COLO668 (cell line): ENCODE results near the gene KATNAL1.

Source experiments
- DNase-seq: peaks from one replicate; lab custom pipeline; 2025; ENCODE audit not compliant: unreplicated experiment; lab: John Stamatoyannopoulos, UW

The KATNAL1 gene

DNA sequence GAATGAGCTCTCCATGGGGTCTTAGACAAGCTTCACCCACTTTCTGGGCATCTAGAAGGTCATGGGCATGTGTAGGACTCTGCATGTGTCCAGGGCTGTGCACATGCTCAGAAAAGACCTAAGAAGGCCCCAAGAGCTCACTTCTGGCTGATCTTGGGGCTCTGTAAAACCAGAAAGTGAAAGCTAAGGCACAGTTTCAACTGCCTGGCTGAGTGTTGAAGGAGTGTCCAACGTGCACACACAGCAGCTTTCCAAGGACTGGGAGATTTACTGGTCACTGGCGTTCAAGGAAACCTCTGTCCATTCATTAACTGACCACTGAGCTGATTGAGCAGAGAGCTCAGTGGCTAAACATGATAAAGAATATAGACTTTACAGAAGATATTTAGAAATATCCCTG lies 137.9 kb downstream of the KATNAL1 start:
- DNase-seq: no peak

DNA sequence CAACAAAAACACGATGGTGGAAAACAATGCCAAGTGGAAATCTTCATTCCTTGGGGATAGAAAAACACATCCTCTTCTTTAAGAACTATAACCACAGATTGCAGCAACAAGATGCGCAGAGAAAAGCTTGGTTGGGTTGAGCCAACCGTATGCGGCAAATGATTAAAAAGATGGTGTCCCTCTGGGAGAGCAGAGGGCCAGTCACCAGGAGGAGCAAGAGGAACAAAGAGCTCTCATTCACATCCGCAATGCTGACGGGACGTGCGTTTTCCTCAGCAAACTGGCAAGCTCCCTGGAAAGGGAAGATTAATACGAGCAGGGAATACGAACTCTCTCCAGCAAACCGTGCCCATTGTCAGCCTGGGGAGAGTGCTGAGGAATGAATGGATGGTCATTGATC lies 141.6 kb downstream of the KATNAL1 start:
- DNase-seq: no peak

DNA sequence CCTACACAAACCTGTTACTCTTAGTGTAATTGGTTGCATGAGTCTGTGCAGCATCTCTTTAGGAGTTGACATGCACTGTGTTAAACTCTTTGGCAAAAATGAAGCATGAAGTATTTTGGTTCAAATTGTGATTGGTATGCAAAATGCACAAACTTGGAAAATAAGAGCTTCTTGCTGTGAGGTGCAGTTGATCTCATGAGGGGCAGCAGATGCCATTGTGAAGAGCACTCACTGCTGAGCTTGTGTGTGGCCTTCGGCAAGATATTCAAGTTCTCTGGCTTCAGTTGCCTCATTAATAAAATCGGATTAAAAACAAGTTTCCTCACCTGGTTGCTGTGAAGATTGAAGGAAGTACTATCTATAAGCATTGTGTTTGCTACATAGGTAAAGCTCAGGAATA lies 142.3 kb downstream of the KATNAL1 start:
- DNase-seq: no peak

DNA sequence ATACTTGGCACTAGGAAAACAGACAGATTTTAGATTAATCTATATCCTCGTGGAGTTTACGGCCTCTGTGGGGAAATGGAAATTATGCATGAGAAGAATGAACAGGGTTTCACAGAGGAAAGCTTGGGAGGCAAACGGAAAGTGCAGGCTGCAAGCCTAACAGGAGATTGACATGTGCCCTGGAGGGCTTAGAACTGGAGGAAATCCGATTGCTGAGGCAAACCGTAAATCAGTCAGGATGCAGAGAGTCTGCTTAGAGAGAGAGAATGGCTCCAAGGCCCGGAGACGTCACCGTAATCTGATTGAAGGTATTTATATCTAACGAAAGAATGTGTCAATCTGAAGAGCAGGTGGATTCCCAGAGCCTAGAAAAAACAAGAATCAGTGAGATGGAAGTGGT lies 143.2 kb downstream of the KATNAL1 start:
- no peak for DNase-seq

DNA sequence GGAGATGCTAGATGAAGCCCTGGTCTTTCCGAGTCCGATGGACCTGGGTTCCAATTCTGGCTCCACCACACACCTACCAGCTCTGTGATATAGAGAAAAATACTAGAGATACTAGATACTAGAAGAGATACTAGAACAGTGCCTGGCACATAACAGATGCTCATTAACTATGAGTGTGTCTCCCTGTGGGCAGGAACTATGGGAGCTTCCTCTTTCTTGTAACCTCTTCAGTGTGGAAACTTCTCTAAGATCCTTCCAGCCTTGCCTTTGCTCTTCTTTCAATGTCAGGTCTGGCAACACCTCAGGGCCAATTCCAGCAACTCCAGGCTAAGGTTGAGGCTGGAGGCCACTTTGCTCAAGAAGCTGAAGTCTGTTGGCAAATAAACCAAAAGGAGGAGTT lies 143.9 kb downstream of the KATNAL1 start:
- no peak for DNase-seq

DNA sequence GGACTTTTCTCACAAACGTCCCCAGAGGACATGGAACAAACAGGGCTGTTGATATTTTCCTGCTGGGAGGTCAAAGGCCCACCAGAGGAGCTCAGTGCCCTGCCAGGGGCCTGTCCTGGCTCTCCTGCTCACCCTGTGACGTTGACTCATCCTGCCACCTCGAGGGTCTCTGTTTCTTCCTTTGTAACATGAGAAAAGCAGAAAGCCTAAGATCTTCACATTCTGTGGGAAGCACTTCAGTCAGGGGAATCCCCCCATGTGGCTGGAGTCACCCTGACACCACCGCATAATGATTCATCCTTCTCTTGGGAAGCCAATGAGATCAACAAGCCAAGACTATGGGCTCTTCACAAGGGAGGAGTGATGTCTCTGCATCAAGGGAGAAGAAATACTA lies 147.9 kb downstream of the KATNAL1 start:
- no peak for DNase-seq

DNA sequence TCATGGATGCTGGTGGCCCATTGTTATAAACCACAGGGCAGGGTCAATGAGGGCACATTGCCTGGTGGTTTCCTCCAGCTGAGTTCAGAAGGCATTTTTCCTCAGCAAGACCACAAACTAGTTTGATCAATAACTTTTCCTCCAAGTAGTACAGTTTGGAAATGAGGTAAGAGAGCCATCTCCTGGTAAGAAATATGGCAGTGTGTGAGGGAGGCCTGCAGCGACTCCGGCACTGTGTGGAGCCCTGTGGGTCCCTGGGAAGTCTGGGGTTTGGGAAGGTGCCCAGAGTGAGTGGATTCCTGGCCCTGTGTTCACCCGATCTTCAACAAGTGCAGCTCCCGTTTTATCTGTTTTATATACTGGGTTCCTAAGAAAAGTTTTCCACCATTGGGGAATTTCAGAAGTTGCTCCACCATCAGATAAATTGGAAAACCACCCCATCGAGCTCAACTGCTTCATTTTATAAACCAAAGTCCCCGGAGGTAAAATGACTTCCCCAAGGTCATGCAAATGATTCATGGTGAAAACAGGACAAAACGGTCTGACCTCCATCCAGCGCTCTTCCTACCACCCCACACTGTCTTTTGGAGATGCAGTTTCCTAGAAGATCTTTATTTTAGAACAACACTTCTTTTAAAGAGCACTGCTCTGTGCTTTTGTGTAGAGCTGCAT lies 148.4 kb downstream of the KATNAL1 start:
- no peak for DNase-seq

DNA sequence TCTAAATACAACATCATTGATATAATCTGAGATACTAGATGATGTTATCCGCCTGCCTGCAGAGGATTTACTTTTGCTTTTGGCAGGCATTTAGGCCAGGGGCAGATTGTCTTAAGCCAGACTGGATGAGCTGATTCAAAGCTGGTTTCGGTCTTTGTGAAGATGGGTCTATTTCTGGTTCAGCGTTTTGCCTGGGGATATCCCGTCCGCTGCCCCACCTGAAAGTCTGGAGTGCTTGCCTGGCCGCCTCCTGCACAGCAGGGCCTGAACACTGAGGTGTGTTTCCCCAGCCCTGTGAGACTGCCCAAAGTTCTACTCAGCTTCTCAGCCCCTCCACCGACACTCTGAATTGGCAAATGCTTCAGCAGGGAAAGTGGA lies 149.7 kb downstream of the KATNAL1 start:
- no peak for DNase-seq

DNA sequence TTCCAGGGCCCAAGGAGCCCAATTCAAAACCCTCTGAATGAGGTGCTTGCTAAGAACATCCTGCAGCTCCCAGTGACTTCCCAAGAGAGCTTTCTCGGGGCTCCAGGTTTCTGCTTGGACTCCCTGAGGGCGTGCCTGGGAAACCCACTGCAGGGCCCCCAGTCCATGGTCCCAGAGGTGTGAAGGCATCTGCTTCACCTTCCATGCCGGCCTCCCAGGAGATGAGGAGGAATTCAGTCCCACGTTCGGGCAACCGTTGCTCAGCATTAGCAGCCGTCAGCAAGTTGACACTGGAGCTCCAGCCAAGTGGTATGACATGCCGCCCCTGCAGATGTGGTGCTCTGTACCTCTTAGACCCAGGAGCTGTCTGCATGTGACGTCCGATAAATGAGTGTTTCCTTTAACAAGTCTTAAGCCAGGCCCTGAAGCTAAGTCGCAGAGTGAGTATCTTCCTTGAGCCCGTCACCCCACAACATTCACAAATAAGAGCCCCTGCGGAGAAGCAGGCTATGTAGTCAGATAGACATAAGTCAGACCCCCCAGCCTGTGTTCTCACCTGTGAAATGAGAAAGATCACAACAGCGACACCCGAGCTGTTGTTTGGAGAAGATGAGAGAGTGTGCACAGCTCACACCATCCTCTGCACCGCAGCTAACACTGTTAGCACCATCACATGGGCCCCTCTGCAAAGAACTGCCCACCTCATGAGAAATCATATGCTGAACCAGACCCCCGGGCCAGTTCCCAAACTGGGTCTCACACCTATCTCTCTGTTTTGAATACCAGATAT lies 150.3 kb downstream of the KATNAL1 start:
- no peak for DNase-seq

DNA sequence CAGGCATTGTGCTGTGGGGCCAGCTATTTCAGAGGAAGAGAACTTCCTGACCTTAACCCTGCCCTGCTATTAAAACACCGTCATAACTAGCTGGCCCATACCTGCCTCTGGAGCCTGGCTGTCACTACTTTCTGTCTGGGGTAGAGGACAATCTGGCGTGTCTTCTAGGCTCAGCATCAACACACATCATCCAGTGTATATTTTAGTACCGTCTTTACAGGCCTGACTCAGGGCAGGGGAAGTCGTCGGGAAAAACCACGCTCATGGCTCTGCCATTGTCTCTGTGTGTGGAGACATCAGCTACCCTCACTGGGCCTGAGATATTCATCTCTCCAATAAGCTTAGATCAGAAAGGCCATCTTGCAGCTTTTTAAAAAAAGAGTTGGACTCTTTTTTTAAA lies 151.1 kb downstream of the KATNAL1 start:
- no peak for DNase-seq

DNA sequence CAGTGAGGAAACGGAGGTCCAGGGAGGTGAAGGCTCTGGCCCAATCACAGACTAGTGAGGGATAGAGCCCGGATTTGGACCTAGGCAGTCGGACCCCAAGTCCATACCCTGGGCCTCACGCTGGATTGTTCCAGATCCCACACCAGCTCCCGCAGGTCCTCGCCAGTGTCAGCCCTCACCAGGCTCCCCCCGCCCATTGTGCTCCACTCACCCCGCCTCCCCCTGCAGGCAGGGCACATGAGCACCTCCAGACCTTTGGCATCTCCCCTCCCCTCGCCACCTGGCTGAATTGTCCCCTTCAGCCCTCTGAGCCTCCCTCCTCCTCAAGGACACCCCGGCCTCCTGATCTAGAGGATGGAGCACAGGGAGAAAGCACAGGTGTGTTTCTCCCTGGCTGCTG lies 152.4 kb downstream of the KATNAL1 start:
- no peak for DNase-seq

DNA sequence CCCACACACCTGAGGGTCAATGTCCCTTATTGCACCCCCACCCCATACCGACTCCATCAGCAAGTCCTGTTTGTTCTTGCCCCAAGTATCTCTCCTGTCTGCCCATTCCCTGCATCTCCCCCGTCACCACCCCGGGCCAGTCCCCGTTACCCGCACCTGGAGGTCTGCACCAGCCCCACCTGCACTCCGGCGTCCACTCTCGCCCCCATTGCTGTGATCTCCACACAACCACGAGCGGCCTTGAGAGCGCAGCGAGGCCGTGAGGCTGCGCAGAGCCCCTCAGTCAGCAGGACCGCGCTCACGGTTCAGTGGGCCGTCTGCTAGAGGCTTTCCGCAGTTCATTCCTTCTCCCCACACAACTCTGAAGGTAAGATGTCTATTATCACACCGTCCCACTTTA lies 152.8 kb downstream of the KATNAL1 start:
- no peak for DNase-seq

DNA sequence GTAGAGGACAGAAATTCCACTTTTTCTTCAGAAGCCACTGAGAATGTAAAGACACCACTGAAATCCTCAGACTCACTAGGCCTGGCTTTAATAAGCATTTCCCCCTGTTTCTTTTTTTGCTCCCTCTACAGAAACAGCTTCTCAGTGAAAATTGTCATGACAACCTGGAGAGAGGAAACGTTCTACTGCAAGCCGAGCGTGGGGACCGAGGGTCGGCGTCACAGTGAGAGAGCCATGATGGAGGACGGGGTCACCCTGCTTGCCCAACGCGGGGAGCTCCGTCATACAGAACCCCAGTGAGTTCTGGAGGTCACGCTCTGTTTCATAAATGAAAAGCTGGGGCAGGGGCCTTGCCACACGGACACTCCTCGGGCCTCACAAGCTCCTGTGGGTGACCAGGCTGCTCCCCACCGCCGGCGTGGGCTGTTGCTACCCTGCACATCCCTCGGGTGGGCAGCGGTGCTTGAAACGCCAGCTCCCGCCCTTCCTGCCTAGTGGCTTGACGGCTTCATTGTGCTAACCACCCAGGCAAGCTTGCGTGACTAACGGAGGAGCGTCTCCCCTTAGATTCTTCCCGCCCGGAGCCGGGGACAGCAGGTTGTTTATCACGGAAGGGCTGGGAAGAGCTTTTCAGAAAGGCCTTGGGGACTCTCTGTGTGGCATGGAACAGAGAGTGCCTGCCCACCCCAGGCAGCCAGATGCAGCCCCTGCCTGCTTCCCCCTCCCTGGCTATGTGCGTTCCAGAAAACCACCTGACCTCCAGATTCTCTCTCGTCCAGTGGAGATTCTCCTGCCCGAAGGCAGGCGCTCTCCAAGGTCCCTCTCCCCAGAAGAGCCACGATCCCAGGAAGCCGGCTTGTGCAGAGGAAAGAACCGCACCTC lies 153.6 kb downstream of the KATNAL1 start:
- no peak for DNase-seq
